ENCODE results near the gene ELF3.

GRCh38 chr1:202015662-202015937, 5.2 kb downstream of the ELF3 start:
- TF ChIP-seq POLR2AphosphoS5 (IDR thresholded peaks at IDR 0.05) (no peak), CTCF (IDR thresholded peaks at IDR 0.05 in 8 of 11, conservative IDR thresholded peaks at IDR 0.05 in 3 of 11) (no peak)
